GM10248 (cell line): ENCODE data around the gene ELFN1.

Experiments
- CTCF ChIA-PET: fragments of 300-600 bp; sonication (Branson Sonifier 250); formaldehyde crosslinking; extraction: SDS; loops from one replicate; lab custom pipeline; 2021; ENCODE audit warnings: antibody characterized with exemption; lab: Yijun Ruan, JAX
- POLR2A ChIA-PET: fragments of 350-650 bp; sonication (Branson Sonifier 250); formaldehyde crosslinking; extraction: SDS; loops from one replicate; lab custom pipeline; 2020; ENCODE audit warnings: antibody characterized with exemption; lab: Yijun Ruan, JAX
- DNase-seq: peaks from one replicate; pipeline ENCODE4 v3.0.0; 2012; ENCODE audit errors: extremely low spot score
- CTCF ChIP-seq: IDR thresholded peaks from 2 replicates; pipeline ENCODE4 v1.5.1; 2012; ENCODE audit warnings: mild to moderate bottlenecking, low read depth; ENCODE audit errors: extremely low read depth, missing control alignments, control extremely low read depth

ELFN1 gene

GRCh38 chr7:1750541-1751021, 80.5 kb downstream of the ELFN1 start:
- no peak for TF ChIP-seq CTCF
- ChIA-PET CTCF (no interaction called here), POLR2A (no interaction called here)
- no peak for DNase-seq

DNA sequence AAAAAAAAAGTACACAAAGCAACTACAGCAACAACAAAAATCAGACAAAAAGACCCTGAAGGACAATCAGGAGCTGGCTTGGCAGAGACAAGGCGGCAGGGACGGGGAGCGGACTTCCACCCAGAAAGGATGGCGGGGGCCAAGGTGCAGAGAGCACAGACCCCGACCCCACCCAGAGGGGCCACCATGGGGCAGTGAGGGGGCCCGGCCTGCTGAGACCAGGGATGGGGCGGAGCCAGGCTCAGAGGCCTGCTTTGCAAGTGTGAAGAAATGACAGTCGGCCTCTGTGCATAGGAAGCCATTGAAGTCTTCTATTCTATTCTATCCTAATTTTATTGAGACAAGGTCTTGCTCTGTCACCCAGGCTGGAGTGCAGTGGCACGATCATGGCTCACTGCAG, 82.0 kb downstream of the ELFN1 start:
- POLR2A ChIA-PET: no interaction called here
- no peak for TF ChIP-seq CTCF
- no peak for DNase-seq
- CTCF ChIA-PET: no interaction called here

DNA sequence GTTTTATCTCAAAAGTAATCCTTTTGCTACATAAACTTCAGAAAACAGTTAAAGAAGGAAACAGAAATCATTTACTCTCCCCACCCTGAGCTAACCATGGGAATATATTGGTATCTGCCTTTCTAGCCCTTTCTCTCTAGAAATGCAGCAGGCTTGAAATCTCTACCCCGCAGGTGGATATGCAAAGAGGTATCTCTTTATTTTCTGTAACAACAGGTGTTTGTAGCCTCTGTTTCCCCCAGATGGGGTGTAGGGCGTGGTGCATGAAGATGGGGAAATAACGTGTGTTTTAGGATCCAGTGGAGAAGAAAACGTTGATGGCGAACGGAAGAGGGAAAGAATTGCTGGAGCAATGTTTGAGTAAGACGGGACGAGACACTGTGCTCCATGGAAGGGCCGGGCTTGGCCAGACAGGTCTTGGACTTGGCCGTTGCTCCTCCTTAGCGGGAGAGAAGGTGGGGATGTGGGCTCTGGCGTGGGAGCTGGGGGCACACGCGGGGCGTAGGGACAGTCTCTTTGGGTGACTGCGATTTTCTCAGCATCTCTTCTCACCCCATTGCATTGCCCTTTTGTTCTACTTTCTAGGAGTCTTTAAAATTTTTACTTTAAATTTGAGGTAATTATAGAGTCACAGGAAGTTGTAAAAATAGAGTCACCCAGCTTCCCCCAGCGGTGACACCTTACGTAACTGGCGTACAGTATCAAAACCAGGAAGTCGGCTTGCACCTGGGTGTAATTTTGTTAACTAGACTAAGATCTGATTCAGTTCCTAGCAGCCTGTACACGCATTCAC, 82.9 kb downstream of the ELFN1 start:
- no peak for TF ChIP-seq CTCF
- CTCF ChIA-PET: no interaction called here
- no peak for DNase-seq
- POLR2A ChIA-PET: no interaction called here

DNA sequence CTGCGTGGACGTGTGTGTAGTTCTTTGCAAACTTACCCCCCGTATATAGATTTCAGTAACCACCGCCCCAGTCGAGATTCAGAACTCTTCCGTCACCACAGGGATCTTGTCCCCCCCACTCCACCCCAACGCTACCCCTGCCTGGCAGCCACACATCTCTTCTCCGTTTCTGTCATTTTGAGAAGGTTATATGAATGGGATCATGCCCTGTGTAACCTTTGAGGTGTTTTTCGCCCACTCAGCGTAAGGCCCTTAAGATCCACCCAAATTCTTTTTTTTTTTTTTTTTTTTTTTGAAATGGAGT, 83.4 kb downstream of the ELFN1 start:
- no peak for TF ChIP-seq CTCF
- ChIA-PET CTCF (no interaction called here), POLR2A (no interaction called here)
- DNase-seq: no peak

DNA sequence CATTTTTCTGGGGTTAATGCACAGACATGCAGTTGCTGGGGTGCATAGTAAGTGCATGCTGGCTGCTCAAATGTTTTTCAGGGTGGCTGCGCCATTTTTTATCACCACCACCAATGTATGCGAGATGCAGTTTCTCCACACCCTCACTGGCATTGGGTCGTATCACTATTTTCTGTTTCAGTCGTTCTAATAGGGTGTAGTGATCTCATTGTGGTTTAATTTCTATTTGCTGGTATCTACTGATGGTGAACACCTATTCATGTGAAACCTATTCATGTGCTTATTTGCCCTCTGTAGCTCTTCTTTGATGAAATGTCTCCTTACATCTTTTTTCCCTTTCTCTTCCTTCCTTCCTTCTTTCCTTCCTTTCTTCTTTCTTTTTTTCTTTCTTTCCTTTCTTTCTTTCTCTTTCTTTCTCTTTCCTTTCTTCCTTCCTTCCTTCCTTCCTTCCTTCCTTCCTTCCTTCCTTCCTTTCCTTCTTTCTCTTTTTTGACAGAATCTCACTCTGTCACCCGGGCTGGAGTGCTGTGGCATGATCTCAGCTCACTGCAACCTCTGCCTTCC, 84.3 kb downstream of the ELFN1 start:
- CTCF ChIA-PET: no interaction called here

More for the DNA sequence above, 84.3 kb downstream of the ELFN1 start:
- POLR2A ChIA-PET: no interaction called here
- DNase-seq: no peak
- TF ChIP-seq CTCF: no peak
